HG03175 (cell line): ENCODE data around the gene ZFP82.

ENCODE experiments used
- ATAC-seq: cut with Tn5 transposase; IDR thresholded peaks from one replicate; pipeline ENCODE4 v1.9.1; 2021; ENCODE audit warnings: mild to moderate bottlenecking, moderate library complexity; ENCODE audit not compliant: unreplicated experiment

Gene ZFP82

GRCh38 chr19:36418287-36419001, at the start of gene ZFP82:
Gene ZFP82 (minus strand): TSS chr19:36418644. CDS start chr19:36409789, 8,855 bp downstream.
- peak; percentile 84 for ATAC-seq

GRCh38 chr19:36460046-36460445, 41.6 kb upstream of the ZFP82 start:
- ATAC-seq, result no peak

GRCh38 chr19:36456831-36457230, 38.4 kb upstream of the ZFP82 start:
- ATAC-seq, result no peak

- no peak for ATAC-seq
Observed at GRCh38 chr19:36449059-36449670, 30.7 kb upstream of the ZFP82 start.

- no peak for ATAC-seq
Observed at GRCh38 chr19:36441339-36441738, 22.9 kb upstream of the ZFP82 start.

- ATAC-seq, result no peak
Observed at GRCh38 chr19:36436531-36436930, 18.1 kb upstream of the ZFP82 start.

- ATAC-seq, result no peak
Observed at GRCh38 chr19:36423925-36424324, 5.5 kb upstream of the ZFP82 start.

GRCh38 chr19:36421749-36422481, 3.5 kb upstream of the ZFP82 start:
- ATAC-seq, result no peak

GRCh38 chr19:36420961-36421748, 2.7 kb upstream of the ZFP82 start:
- ATAC-seq, result no peak

- ATAC-seq, result no peak
Observed at GRCh38 chr19:36417752-36418286, 625 bp downstream of the ZFP82 start.

- no peak for ATAC-seq
Observed at GRCh38 chr19:36409841-36410240, 8.6 kb downstream of the ZFP82 start.

GRCh38 chr19:36408101-36408500, 10.3 kb downstream of the ZFP82 start:
- no peak for ATAC-seq

- no peak for ATAC-seq
Observed at GRCh38 chr19:36404498-36404897, 13.9 kb downstream of the ZFP82 start.

- ATAC-seq, result no peak
Observed at GRCh38 chr19:36401475-36401874, 17.0 kb downstream of the ZFP82 start.

GRCh38 chr19:36398571-36398970, 19.9 kb downstream of the ZFP82 start:
- ATAC-seq, result no peak

- no peak for ATAC-seq
Observed at GRCh38 chr19:36392916-36393673, 25.3 kb downstream of the ZFP82 start.

GRCh38 chr19:36379510-36379819, 39.0 kb downstream of the ZFP82 start:
- no peak for ATAC-seq

GRCh38 chr19:36378625-36379509, 39.6 kb downstream of the ZFP82 start, which contains the start of gene ZFP14:
Gene ZFP14 (minus strand): TSS chr19:36379201. CDS start chr19:36367892, 11,309 bp downstream.
- ATAC-seq, result peak; percentile 94

GRCh38 chr19:36377541-36378178, 40.8 kb downstream of the ZFP82 start:
- ATAC-seq, result no peak
